GM12801 (cell line): Measurements from ENCODE around the gene CCL7.

Experiments
- CTCF ChIP-seq: IDR thresholded peaks from one replicate; pipeline ENCODE4 v1.5.1; 2011; ENCODE audit warnings: control low read depth; ENCODE audit not compliant: insufficient read length; ENCODE audit errors: extremely low read depth

Gene CCL7

GRCh38 chr17:34313164-34313563 is 43.1 kb downstream of the CCL7 start:
- TF ChIP-seq CTCF = no peak

GRCh38 chr17:34314279-34314678 is 44.3 kb downstream of the CCL7 start:
- TF ChIP-seq CTCF = no peak

- TF ChIP-seq CTCF = no peak
Measured at GRCh38 chr17:34318474-34318873, 48.5 kb downstream of the CCL7 start.

GRCh38 chr17:34319039-34319483 is 49.0 kb downstream of the CCL7 start, which contains the start of gene CCL8:
Gene CCL8 (plus strand): TSS chr17:34319435. CDS start chr17:34319502, 67 bp downstream.
- TF ChIP-seq CTCF = no peak
